Measurements from ENCODE around the gene SMG6.
"Not testable (repeated sequence)": the region's sequence is repeated elsewhere in the genome, so short reads cannot be mapped to it uniquely, and the experiment has no call there.

Gene SMG6

DNA sequence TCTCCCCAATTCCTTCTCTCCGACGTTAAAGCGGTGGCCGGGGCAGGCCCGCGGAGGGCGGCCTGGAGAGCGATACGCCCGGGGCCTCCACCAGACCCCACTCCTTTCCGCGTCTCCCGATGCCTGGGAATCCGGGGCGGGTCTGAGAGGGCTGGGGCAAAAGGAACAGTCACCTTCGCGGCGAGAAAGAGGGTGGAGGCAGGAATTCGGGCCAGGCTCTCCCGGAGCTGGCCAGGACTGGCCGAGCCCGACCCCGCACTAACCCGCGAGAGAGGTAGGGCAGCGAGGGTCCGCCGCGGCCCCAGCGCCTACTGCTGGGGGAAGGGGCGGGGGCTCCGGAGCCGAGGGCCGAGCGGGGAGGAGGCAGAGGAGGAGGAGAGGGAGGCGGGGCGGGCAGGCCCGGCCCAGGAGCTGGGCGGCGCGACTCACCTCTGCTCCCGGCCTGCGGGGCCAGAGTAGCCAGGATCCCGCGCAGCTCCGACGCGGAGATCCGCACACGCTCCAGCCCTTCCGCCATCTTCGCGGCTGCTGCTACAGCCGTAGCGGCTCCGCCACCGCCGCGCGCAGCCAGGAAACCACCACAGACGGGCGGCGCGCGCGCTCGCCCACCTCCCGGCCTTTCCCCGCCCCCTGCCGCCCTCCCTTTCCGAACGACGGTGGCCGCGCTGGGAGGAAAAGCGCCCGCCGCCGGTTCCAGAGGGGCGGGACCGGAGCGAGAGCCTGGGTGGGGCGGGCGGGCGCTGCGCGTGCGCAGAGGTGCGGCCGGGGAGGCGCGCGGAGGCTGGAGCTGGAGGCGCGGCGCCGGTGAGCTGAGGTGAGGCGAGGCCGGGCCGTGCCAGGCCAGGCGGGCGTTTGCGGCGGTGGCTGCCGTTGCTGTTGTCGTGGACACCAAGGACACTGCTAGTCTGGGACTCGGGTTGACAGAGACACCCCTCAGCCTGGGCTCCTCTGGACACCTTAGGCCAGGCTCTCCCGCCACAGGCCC lies at the start of gene SMG6, which contains the start of gene SRR:
TSS of gene SMG6 (minus strand) at position 582 of the 985 bp plus-strand sequence. CDS start at position 517, 65 bp downstream.
TSS of gene SRR (plus strand) at position 747 of the 985 bp plus-strand sequence. CDS start 11,611 bp downstream, outside the sequence.
- peak; percentile 93 for DNase-seq (ENCODE audit: low spot score)

DNA sequence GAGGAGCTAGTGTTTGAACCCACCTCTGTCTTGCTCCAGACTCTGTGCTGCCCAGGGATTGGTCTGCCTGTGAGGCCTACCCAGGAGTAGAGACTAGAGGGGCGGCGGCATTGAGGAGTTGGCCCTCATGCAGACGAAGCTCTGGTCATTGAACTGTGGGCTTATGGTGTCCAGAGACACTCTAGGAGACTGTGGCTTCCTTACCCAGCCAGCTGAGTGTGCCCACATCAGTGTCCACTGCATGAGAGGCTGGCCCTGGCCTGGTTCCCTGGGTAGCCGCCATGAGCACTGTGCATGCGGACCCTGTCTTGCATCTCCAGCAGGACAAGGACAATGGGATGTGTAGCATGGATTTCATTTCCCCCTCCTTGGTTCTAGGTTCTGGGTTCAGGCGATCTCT lies 47.7 kb upstream of the SMG6 start:
- no peak for DNase-seq (ENCODE audit: low spot score)

DNA sequence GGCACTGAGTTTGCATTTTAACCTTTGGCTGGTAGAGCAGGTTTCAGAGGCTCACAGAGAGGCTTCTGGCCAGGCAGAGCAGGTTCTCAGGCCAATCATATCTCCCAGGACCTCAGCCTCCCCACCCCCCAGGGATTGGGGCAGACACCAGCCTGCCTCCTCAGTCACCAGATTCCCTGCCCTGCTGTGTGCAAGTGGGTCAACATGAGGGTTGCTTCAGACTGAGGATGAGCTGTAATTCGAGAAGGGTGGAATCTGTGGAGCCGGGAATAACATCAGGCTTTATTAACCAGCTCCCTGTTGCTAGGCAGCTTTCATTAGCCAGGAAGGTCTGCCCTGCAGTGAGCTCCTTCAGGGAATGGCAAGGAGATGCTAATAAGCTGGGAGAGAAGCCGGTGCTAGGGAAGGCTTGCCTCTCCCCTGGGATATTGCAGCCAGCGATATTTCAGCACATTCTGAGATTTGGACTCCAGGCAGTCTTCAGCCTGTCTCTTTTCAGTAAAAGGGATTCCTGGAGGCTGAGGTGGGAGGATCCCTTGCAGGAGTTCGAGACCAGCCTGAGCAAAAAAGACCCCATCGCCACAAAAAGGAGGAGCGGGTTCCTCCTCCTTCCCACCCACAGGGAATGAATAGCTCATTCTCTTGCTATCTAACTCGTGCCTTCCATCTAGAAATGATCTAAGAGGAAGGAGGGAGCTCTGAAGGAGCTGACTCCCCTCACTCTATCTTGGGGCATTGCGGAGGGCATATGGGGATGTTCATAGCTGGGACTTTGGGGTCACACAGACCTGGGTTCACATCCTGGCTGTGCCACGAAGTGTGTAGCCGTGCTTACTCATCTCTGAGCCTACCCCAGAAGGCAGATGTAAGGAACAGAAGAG lies 44.5 kb upstream of the SMG6 start:
- no peak for DNase-seq (ENCODE audit: low spot score)

DNA sequence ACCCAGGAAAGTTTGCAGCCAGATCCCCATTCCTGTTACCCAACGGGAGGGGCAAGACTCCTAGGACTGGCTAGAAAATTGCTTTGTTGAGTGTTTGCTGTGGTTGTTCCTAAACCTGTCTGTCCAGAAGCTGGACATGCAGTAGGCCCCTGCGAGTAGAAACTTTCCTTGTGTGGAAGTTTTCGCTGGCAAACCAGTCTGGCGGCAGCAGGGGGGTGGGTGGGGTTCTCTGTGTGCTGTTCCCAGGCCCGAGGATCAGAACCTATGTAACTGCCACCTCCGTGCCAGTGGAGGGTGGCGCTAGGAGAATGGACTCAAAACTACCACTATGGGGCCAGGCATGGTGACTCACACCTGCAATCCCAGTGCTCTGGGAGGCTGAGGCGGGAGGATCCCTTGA lies 42.9 kb upstream of the SMG6 start:
- no peak for DNase-seq (ENCODE audit: low spot score)

DNA sequence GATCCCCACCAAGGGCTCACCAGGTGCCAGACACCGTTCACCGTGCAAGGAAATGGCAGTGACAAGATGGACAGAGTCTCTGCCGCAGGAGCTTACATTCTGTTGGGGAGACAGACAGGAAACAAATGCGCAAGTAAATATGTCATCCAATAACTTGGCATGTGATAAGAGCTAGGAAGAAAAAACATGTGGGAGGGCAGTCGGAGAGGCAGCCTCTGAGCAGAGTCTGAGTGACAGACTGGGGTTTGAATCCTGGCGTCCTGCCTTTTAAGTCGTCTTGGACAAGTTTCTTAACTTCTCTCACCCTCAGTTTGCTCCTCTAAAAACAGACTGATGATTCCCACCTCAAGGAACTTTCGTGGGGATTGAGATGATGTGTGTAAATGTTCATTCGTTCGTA lies 40.9 kb upstream of the SMG6 start:
- DNase-seq (ENCODE audit: low spot score), result no peak

DNA sequence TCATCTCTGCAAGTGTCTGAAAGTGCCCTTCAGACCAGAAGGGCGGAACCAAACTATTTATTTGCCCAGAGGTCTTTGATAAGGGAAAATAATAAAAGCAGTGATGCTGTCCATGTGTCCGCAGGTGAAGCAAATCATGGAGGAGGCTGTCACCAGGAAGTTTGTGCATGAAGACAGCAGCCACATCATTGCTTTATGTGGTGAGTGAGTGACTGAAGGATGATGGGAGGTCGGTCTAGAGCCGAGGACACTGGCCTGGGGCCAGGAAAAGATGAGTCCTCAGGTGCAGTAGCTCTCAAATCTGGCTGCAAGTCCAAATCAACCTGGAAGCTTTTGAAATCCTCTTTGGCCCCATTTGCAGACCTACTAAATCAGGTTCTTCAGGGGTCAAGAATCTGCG lies 39.8 kb upstream of the SMG6 start:
- DNase-seq (ENCODE audit: low spot score), result no peak

DNA sequence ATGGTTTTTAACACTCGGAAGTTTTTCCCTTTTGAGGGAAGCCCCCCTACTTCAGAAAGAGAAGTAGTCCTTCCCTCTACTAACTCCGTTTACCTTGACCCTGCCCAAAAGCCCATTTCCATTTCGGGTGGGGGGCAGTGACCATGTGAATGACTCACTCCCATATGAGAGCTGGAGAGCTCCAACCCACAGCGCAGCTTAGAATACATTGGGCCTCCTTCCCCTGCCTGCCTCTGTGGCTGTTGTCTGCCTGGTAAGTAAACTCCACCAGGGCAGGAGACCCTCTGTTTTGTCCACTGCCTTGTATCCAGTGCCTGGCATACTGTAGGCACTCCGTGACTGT lies 34.7 kb upstream of the SMG6 start:
- no peak for DNase-seq (ENCODE audit: low spot score)

DNA sequence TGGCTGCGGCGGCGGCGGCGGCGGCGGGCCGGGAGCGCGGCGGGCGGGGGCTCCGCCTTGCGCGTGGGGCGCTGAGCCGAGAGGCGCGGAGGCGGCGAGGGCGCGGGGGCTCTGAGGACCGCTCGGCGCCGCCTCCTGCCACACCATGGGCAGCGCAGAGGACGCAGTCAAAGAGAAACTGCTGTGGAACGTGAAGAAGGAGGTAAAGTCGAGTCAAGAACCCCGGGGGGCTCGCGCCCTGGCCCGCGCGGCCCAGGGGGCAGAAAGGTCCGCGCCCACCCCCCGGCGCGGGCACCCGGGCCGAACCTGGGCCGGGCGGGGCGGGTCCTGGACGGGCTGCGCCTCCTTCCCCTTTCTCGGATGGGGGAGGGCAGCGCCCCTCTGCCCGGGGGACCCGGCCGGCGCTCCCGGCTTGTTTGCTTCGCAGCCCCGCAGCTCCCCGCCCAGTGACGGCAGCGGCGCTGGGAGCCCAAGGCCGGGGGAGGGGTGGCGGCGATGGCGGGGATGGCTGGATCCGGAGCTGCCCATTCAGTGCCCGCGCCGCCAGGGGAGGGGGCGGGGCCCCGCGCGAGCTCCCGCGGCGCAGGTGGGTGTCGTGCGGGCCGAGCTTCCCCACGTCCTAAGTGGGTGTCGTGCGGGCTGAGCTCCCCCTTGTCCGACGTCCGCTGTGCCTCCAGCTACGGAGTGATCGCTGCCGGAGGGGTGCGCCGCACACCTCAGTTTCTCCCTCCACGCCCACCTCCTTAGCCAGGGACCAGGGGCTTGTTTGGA lies 34.1 kb upstream of the SMG6 start:
- peak; percentile 31 for DNase-seq (ENCODE audit: low spot score)

DNA sequence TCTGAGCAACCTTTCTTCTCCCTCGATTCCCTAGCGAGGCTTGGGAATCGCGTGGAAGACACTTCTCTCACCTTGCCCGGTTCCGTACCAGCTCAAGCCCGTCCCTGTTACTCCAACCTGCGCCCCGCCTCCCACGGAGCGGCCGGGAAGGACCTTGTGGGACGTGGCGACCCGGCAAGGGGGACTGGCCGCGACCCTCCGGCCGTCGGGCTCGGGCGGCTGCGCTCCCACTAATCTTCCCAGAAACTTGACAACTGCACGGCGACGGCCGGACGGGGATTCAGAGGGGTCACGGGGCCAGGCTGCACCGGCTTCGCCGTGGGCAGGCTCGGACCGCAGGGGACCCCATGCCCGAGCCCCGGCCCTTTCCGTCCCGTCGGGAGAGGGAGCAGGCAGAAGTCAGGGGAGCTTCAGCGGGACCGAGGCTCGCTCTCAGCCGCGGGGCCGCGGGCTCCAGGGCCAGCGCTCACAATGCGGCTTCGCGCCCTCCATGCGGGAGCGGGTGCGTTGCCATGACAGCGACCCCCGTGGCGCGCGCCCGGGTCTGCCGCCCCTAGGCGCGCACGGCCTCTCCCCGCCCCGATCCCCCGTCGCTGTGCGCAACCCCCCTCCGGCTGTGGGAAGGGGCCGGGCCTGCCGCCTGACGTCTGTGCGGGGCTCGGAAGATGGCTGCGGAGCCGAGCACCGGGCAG lies 33.4 kb upstream of the SMG6 start, which contains the start of gene SGSM2:
TSS of gene SGSM2 (plus strand) at position 650 of the 692 bp plus-strand sequence. CDS start 188 bp downstream, outside the sequence.
- peak; percentile 46 for DNase-seq (ENCODE audit: low spot score)

DNA sequence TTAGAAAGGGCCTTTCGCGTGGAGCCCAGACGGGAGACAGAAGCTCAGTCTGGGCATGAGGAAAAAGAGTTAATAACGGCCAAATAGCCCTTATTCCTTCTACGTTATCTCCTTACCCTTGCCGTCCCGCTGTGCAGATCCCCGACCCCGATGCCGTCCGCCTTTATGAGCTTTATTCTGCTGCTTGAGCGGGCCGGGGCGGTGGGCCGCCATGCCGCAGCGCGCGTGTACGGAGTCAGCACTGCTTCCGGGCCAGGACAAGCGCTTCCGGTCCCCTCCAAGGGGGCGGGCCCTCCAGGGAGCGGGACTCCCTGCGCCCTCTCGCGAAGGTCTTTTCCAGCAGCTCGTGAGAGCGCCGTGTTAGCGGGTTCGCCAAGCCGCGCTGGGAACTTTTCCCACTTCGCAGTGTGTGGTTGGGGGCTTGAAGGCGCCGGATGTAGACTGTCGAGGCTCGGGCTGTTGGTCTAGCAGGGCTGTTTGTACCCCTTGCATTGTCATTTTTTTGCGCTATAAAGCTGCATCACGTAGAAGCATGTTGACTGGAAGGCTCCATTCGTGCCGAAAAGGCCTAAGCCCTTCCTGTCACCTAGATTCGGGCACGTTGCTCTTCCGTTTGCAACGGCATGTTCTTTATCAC lies 32.7 kb upstream of the SMG6 start, which contains the start of gene TSR1:
TSS of gene TSR1 (minus strand) at position 243 of the 637 bp plus-strand sequence. CDS start at position 213, 30 bp downstream.
- DNase-seq (ENCODE audit: low spot score), result peak; percentile 92

DNA sequence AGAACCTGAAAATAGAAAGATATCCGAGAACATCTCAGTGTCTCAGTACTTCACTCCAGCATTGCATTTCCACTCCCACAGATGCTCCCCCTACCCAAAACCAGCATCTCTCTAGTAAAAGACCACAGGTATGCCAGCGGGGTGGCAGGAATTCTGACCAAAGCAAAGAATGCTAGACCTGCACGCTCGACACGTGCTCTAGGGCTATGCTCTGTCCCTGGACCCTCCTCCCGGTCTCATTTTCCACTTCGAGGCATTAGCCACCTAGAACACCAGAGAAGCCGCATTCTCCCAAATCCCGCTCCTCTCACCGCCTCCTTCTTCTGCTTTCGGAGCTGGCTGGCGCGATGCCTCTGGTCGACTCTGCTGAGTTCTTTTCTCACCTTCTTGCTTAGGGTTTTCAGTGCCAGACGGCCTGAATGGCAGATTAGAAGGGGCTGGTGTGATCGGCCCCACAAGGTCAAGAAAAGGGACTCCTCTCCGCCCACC lies 32.2 kb upstream of the SMG6 start:
- DNase-seq (ENCODE audit: low spot score), result no peak

DNA sequence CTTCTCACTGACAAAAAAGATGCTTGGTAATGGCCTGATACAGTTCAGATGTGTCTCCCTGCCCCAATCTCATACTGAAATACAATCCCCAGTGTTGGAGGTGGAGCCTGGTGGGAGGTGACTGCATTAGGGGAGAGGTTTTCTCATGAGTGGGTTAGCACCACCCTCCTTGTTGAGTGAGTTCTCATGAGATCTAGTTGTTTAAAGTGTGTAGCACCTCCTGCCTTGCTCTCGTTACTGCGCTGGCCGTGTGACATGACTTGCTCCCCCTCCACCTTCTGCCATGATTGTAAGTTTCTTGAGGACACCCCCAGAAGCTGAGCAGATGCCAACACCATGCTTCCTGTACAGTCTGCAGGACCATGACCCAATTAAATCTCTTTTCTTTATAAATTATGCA lies 27.7 kb upstream of the SMG6 start:
- no peak for DNase-seq (ENCODE audit: low spot score)

DNA sequence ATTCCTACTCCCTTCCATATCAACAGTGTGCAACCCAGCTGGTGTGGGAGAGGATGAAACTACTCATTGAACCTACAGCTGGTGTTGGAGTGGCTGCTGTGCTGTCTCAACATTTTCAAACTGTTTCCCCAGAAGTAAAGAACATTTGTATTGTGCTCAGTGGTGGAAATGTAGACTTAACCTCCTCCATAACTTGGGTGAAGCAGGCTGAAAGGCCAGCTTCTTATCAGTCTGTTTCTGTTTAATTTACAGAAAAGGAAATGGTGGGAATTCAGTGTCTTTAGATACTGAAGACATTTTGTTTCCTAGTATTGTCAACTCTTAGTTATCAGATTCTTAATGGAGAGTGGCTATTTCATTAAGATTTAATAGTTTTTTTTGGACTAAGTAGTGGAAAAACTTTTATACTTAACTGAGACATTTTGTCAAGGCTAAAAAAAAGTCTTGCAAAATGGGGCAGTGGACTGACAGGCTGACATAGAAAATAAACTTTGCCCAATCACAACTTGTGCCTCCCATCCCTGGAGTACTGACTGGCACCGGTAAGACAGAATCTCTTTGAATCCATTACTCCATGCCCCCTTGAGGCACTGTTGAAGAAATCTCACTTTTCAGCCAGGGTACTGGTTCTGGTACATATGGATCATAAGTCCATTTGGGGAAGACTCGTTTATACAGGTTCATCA lies 20.2 kb upstream of the SMG6 start:
- DNase-seq (ENCODE audit: low spot score), result no peak

DNA sequence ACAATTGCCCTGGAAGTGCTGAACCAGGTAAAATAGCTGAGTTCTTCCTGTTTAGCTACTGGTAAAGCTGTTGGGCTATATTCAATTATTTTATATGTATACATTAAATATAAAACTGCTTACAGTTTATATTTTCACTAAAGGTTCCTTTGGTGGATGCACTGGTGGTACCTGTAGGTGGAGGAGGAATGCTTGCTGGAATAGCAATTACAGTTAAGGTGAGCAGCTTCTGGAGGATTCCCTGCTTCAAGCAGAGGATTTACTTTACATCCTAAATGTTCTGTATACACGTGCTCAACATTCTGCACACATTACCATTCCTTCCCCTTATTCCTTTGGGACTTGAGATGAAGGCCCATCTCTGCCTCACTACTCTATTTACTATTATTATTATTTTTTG lies 17.8 kb upstream of the SMG6 start:
- no peak for DNase-seq (ENCODE audit: low spot score)

DNA sequence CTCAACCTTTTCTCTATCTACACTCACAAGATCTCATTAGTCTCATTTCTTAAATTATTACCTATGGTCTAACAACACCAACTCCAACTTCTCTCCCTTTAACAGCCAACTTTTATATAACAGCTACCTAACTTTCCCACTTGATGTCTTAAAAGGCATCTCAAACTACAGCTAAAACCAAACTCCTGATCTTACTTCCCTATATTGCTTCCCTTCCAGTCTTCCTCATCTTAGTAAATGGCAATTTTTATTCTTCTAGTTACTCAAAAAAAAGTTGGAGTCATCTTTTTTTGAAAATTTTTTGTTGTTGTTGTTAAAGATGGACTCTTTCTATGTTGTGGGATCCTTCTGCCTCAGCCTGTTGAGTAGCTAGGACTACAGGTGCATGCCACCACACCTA lies 15.5 kb upstream of the SMG6 start:
- no peak for DNase-seq (ENCODE audit: low spot score)

DNA sequence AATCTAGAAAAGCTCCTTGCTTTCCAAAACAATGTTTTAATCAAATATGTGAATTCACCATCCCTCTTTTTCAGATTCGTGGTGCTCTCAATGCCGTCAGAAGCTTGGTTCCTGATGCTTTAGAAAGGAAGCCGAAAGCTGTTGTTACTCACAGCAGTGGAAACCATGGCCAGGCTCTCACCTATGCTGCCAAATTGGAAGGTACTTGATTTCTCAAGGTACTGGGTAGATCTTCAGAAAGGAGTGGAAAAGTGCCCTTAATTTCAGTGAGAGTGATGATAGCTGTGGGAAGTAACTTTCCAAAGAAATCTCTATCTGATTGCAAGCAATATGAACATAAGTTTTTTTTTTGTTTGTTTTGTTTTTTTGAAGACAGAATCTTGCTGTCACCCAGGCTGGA lies 14.2 kb upstream of the SMG6 start:
- no peak for DNase-seq (ENCODE audit: low spot score)

DNA sequence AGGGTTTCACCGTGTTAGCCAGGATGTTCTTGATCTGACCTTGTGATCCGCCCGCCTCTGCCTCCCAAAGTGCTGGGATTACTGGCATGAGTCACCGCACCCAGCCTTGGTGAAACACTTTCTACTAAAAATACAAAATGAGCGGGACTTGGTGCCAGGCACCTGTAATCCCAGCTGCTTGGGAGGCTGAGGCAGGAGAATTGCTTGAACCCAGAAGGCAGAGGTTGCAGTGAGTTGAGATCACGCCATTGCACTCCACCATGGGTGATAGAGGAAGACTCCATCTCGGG lies 13.3 kb upstream of the SMG6 start:
- DNase-seq (ENCODE audit: low spot score), result not testable (repeated sequence)

DNA sequence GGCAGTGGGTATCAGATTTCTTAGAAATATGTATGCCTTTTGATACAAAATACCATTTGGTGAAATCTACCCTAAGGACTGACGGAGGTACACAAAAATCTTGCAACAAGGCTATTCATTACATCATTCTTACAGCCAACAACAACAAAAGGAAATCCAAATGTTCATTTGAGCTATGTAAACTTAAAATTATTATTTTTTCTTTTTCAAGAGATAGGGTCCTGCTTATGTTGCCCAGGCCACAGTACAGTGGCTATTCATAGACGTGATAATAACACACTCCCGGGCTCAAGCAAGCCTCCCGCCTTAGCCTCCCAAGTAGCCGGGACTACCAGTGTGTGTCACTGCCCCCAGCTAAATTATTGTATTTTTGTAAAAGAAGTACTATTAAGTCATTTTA lies 9.2 kb upstream of the SMG6 start:
- DNase-seq (ENCODE audit: low spot score), result no peak

DNA sequence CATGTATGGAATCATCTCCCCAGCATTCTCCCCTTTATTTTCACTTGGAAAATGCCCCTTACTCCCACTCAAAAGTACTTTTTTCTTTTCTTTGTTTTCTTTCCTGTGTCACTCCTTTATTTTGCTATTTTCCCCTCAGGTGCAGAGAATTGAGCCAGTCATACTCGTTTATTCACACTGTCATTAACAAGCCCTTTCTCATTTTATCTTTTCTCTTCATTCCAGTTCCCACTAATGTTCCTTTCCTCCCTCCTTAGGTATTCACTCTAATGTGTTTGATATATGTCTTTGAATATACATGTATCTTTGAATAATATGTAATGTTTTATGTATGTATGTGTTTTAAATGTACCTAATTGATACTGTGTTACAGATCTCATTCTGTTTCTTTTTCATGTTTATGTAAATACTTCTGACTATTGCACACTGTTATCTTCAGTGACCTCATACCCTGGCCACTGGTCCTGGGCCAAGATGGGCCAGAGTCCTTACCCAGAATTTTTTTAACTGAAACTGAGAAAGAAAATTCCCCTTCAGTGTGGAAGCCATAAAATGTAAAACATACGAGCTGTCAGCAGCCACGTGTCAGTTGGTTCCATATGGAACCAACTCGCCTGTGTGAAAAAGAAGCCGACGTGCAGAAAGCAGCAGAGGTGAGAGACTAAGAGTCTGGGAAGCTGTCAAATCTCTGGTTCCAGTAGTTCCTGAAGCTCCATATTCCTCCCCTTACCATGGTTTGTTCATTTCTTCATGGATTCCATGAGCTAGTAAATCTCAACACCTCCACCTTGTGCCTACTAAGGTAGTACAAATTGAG lies 6.0 kb upstream of the SMG6 start:
- no peak for DNase-seq (ENCODE audit: low spot score)
